OCI-LY7 (cell line): ENCODE results near the gene TMTC1. TPM values are rescaled to one million over a fixed set of nuclear protein-coding genes. Genes with fewer than 3 reads are reported as not detected.

Source experiments
- BruUV-seq: library from RNA; stranded (reverse); fragments of 400-500 nt; replicated peaks from 2 replicates; lab custom pipeline; 2021; lab: Mats Ljungman, UMichigan
- CTCF ChIA-PET: fragments of 300-600 bp; sonication (Branson Sonifier 250); formaldehyde crosslinking; loops from one replicate; lab custom pipeline; 2022; ENCODE audit warnings: antibody characterized with exemption; ENCODE audit not compliant: unreplicated experiment; lab: Charles Lee
- POLR2A ChIA-PET: fragments of 300-600 bp; sonication (Branson Sonifier 250); formaldehyde crosslinking; loops from one replicate; lab custom pipeline; 2022; ENCODE audit warnings: antibody characterized with exemption; lab: Charles Lee
- DNase-seq: peaks from one replicate; pipeline ENCODE4 v3.0.0-alpha.2; 2015; ENCODE audit warnings: low spot score
- H2AFZ ChIP-seq: fragments of 200-600 bp; sonication (generic), shearing (Covaris generic); 2 replicates; pipeline ENCODE4 v1.6.1; 2014; ENCODE audit warnings: mild to moderate bottlenecking, antibody characterized with exemption, low read length, moderate library complexity
- H3K27ac ChIP-seq: fragments of 200-600 bp; sonication (generic); 2 replicates; pipeline ENCODE4 v1.5.1; 2014; ENCODE audit warnings: mixed run types, low read depth, mild to moderate bottlenecking, moderate library complexity, low read length, inconsistent platforms; ENCODE audit not compliant: poor library complexity, severe bottlenecking
- H3K36me3 ChIP-seq: fragments of 200-600 bp; sonication (generic); 2 replicates; pipeline ENCODE4 v1.6.1; 2014; ENCODE audit warnings: mild to moderate bottlenecking, antibody characterized with exemption, low read length, moderate library complexity, mixed read lengths; ENCODE audit not compliant: insufficient read depth
- H3K4me1 ChIP-seq: fragments of 200-600 bp; sonication (generic); 2 replicates; pipeline ENCODE4 v1.5.1; 2014; ENCODE audit warnings: mild to moderate bottlenecking, low read length; ENCODE audit not compliant: insufficient read depth, poor library complexity, severe bottlenecking
- H3K4me2 ChIP-seq: fragments of 200-600 bp; sonication (generic); 2 replicates; pipeline ENCODE4 v1.6.1; 2014; ENCODE audit warnings: mild to moderate bottlenecking, low read length
- H3K4me3 ChIP-seq: fragments of 200-600 bp; sonication (generic); 2 replicates; pipeline ENCODE4 v1.5.1; 2014; ENCODE audit warnings: mild to moderate bottlenecking, low read depth, low read length; ENCODE audit not compliant: poor library complexity, severe bottlenecking
- H3K79me2 ChIP-seq: fragments of 200-600 bp; sonication (generic); 2 replicates; pipeline ENCODE4 v1.6.1; 2016; ENCODE audit warnings: low read depth, mild to moderate bottlenecking, low read length, moderate library complexity, mixed read lengths; ENCODE audit not compliant: insufficient read depth
- H3K9me2 ChIP-seq: fragments of 200-600 bp; sonication (generic); 2 replicates; pipeline ENCODE4 v1.6.1; 2016; ENCODE audit warnings: mild to moderate bottlenecking, low read length, mixed read lengths; ENCODE audit not compliant: insufficient read depth
- H3K9me3 ChIP-seq: fragments of 200-600 bp; sonication (generic); 2 replicates; pipeline ENCODE4 v1.6.1; 2014; ENCODE audit warnings: mild to moderate bottlenecking, mixed run types, low read length, mixed read lengths
- H4K20me1 ChIP-seq: fragments of 200-600 bp; sonication (generic); 2 replicates; pipeline ENCODE4 v1.6.1; 2014; ENCODE audit warnings: mild to moderate bottlenecking, antibody characterized with exemption, low read length, moderate library complexity, mixed read lengths; ENCODE audit not compliant: insufficient read depth
- CTCF ChIP-seq: fragments of 200-600 bp; sonication (generic); conservative IDR thresholded peaks from 2 replicates; pipeline ENCODE4 v1.5.1; 2014; ENCODE audit warnings: mild to moderate bottlenecking, antibody characterized with exemption, low read length, moderate library complexity, mixed read lengths
- EZH2phosphoT487 ChIP-seq: fragments of 200-600 bp; sonication (generic); IDR thresholded peaks from 2 replicates; pipeline ENCODE4 v1.6.1; 2018; ENCODE audit warnings: low read depth, borderline replicate concordance, mild to moderate bottlenecking, mixed run types, antibody characterized with exemption, low read length, moderate library complexity, mixed read lengths
- intact Hi-C: fragments of 100-400 bp; cut with micrococcal nuclease; formaldehyde crosslinking; loops from one replicate; pipeline ENCODE4 v1.10.0; 2022; ENCODE audit not compliant: unreplicated experiment
- total RNA-seq, 2 experiments: library from RNA; depleted of rRNA in 1 of 2; stranded (reverse); fragments of >200 nt in 1 of 2; shearing (Covaris generic) in 1 of 2; gene quantifications; 2 replicates each; pipeline ENCODE4 v1.2.3, GENCODE V29; 2014 to 2022

The TMTC1 gene
- total RNA-seq, 2 experiments from 2014 or later, result not detected

GRCh38 chr12:29739279-29739991 is 44.3 kb downstream of the TMTC1 start:
- no peak overlapping the region for H3K4me2 ChIP-seq
- H3K27ac ChIP-seq, result no peak overlapping the region
- ChIA-PET POLR2A (no interaction called here), CTCF (no interaction called here)
- BruUV-seq, result no TSS peak
- intact Hi-C loops, result no loop called here
- no peaks in the 10 kb centered on the region for H3K36me3 ChIP-seq
- H3K4me3 ChIP-seq, result no peak overlapping the region
- no peak for TF ChIP-seq EZH2phosphoT487
- no peak for TF ChIP-seq CTCF
- no peaks in the 10 kb centered on the region for H3K4me1 ChIP-seq
- no peaks in the 10 kb centered on the region for H3K79me2 ChIP-seq
- H4K20me1 ChIP-seq, result no peaks in the 10 kb centered on the region
- no peaks in the 10 kb centered on the region for H3K9me2 ChIP-seq
- H3K9me3 ChIP-seq, result no peaks in the 10 kb centered on the region
- no peak overlapping the region for H2AFZ ChIP-seq
- DNase-seq, result no peak

GRCh38 chr12:29738365-29738764 is 45.4 kb downstream of the TMTC1 start:
- intact Hi-C loops, result no loop called here
- no TSS peak for BruUV-seq
- CTCF ChIA-PET, result no interaction called here
- no peak for TF ChIP-seq EZH2phosphoT487
- TF ChIP-seq CTCF, result no peak
- Histone ChIP-seq H3K4me2 (no peak overlapping the region), H4K20me1 (no peaks in the 10 kb centered on the region), H3K4me1 (no peaks in the 10 kb centered on the region), H3K9me3 (no peaks in the 10 kb centered on the region), H3K36me3 (no peaks in the 10 kb centered on the region), H3K9me2 (no peaks in the 10 kb centered on the region), H3K79me2 (no peaks in the 10 kb centered on the region), H3K27ac (no peak overlapping the region), H2AFZ (no peak overlapping the region), H3K4me3 (no peak overlapping the region)
- no peak for DNase-seq
- POLR2A ChIA-PET, result no interaction called here

- intact Hi-C loops, result no loop called here
- H3K9me3 ChIP-seq, result no peaks in the 10 kb centered on the region
- POLR2A ChIA-PET, result no interaction called here
- H3K4me3 ChIP-seq, result no peak overlapping the region
- no peak overlapping the region for H3K4me2 ChIP-seq
- H3K27ac ChIP-seq, result no peak overlapping the region
- H3K4me1 ChIP-seq, result no peaks in the 10 kb centered on the region
- no peaks in the 10 kb centered on the region for H3K36me3 ChIP-seq
- no peak for DNase-seq
- H3K9me2 ChIP-seq, result no peaks in the 10 kb centered on the region
- no TSS peak for BruUV-seq
- H4K20me1 ChIP-seq, result no peaks in the 10 kb centered on the region
- CTCF ChIA-PET, result no interaction called here
- TF ChIP-seq EZH2phosphoT487 (no peak), CTCF (no peak)
- H3K79me2 ChIP-seq, result no peaks in the 10 kb centered on the region
- no peak overlapping the region for H2AFZ ChIP-seq
These were observed 46.1 kb downstream of the TMTC1 start for GRCh38 chr12:29737644-29738043.
